HepG2 (cell line): Measurements from ENCODE around the gene PLET1. TPM values are rescaled to one million over a fixed set of nuclear protein-coding genes. Genes with fewer than 3 reads are reported as not detected.

Source experiments
- AHDC1 ChIP-seq: sonication (generic); formaldehyde crosslinking; IDR thresholded peaks from 2 replicates; pipeline ENCODE4 v1.5.1; 2020; ENCODE audit warnings: mild to moderate bottlenecking, missing genetic modification reagents, borderline replicate concordance
- ARHGAP35 ChIP-seq: sonication (generic); formaldehyde crosslinking; IDR thresholded peaks from 2 replicates; pipeline ENCODE4 v1.9.0; 2022; ENCODE audit warnings: mild to moderate bottlenecking, inconsistent platforms, moderate library complexity, missing genetic modification reagents, borderline replicate concordance
- ARNT2 ChIP-seq: sonication (generic); formaldehyde crosslinking; IDR thresholded peaks from 2 replicates; pipeline ENCODE4 v1.8.0; 2022; ENCODE audit warnings: mild to moderate bottlenecking, low read depth, missing genetic modification reagents, moderate library complexity
- BCL3 ChIP-seq: sonication (generic); formaldehyde crosslinking; IDR thresholded peaks from 2 replicates; pipeline ENCODE4 v1.5.1; 2020; ENCODE audit warnings: mild to moderate bottlenecking, missing genetic modification reagents, moderate library complexity
- HOXD1 ChIP-seq: sonication (generic); formaldehyde crosslinking; IDR thresholded peaks from 2 replicates; pipeline ENCODE4 v1.5.0; 2020; ENCODE audit warnings: missing genetic modification reagents
- KAT7 ChIP-seq: IDR thresholded peaks from 2 replicates; pipeline ENCODE4 v1.6.1; 2018; ENCODE audit warnings: borderline replicate concordance, missing compliant biosample characterization
- KLF12 ChIP-seq: sonication (generic); formaldehyde crosslinking; IDR thresholded peaks from 2 replicates; pipeline ENCODE4 v1.4.0; 2020; ENCODE audit warnings: missing genetic modification reagents, borderline replicate concordance
- MAFK ChIP-seq, 2 experiments: IDR thresholded peaks in 1 of 2; conservative IDR thresholded peaks in 1 of 2; 2 replicates each; pipeline ENCODE4 v1.6.1; 2011; ENCODE audit warnings: improper control_type of control experiment in 2 of 2, low read length in 2 of 2
- MTA1 ChIP-seq: sonication (generic); formaldehyde crosslinking; IDR thresholded peaks from 2 replicates; pipeline ENCODE4 v1.4.0; 2020; ENCODE audit warnings: missing genetic modification reagents, mild to moderate bottlenecking, borderline replicate concordance
- PAXIP1 ChIP-seq: sonication (generic); formaldehyde crosslinking; conservative IDR thresholded peaks from 2 replicates; pipeline ENCODE4 v1.4.0; 2020; ENCODE audit warnings: mild to moderate bottlenecking, missing genetic modification reagents, moderate library complexity
- RELA ChIP-seq: sonication (generic); formaldehyde crosslinking; IDR thresholded peaks from 2 replicates; pipeline ENCODE4 v1.4.0; 2020; ENCODE audit warnings: missing genetic modification reagents
- ZHX1 ChIP-seq: sonication (generic); formaldehyde crosslinking; IDR thresholded peaks from 2 replicates; pipeline ENCODE4 v1.8.1; 2022; ENCODE audit warnings: low read depth, mild to moderate bottlenecking, missing genetic modification reagents
- ZKSCAN1 ChIP-seq: fragments of 150-350 bp; IDR thresholded peaks from 2 replicates; pipeline ENCODE4 v1.6.1; 2014; ENCODE audit warnings: low read length
- ZNF598 ChIP-seq: sonication (generic); formaldehyde crosslinking; IDR thresholded peaks from 2 replicates; pipeline ENCODE4 v1.5.1; 2020; ENCODE audit warnings: mild to moderate bottlenecking, missing genetic modification reagents, borderline replicate concordance
- polyA plus RNA-seq, 8 experiments: library from polyadenylated mRNA; depleted of rRNA in 3 of 8; stranded (reverse) in 7 of 8; unstranded in 1 of 8; fragments of >200 nt; fragmentation: Illumina TruSeq in 4 of 8; extraction: Trizol in 4 of 8; gene quantifications; 2 replicates each; pipeline versions ENCODE4 v1.2.1 to v1.2.3, GENCODE V29; 2011 to 2016; ENCODE audit warnings: low read depth in 4 of 8, missing spikeins in 1 of 8, mixed read lengths in 1 of 8; ENCODE audit not compliant: insufficient read depth in 1 of 8
- total RNA-seq, 5 experiments: library from RNA; depleted of rRNA; stranded (reverse); fragments of >200 nt; fragmentation: Illumina TruSeq; extraction: Trizol; gene quantifications; 2 replicates each; pipeline ENCODE4 v1.2.3, GENCODE V29; 2016; ENCODE audit warnings: low read depth in 1 of 5

Gene PLET1
- total and polyA plus RNA-seq, 2 of the 13 experiments (the other 11 are each of a cell fraction or from before 2014, with no cell fraction given): not detected

GRCh38 chr11:112226062-112226830 lies 34.4 kb downstream of the PLET1 start, which contains the start of gene PTS (continued):
- TF ChIP-seq AHDC1: 0 out of 2 replicates have a peak, but pooled peaks have one; percentile 22
- peak; percentile 88; the same call in 1 of the 2 replicates for TF ChIP-seq ARHGAP35 (CRISPR knock-in tag)
- 0 out of 2 replicates have a peak, but pooled peaks have one; percentile 67 for TF ChIP-seq RELA (CRISPR knock-in tag)
- peak; percentile 45 for TF ChIP-seq PAXIP1 (CRISPR knock-in tag)
- no peak for TF ChIP-seq MAFK (conservative IDR thresholded peaks at IDR 0.05 in 1 of 2, IDR thresholded peaks at IDR 0.05 in 1 of 2; ENCODE audit: low read length in 2 of 2)
- no peak for TF ChIP-seq ZKSCAN1
- peak; percentile 78; the same call in 1 of the 2 replicates for TF ChIP-seq KLF12 (CRISPR knock-in tag)
- peak; percentile 76; the same call in 1 of the 2 replicates for TF ChIP-seq BCL3 (CRISPR knock-in tag)
- peak; percentile 38; the same call in 1 of the 2 replicates for TF ChIP-seq KAT7 (CRISPR knock-in tag)
- TF ChIP-seq MTA1 (CRISPR knock-in tag): no peak
- 0 out of 2 replicates have a peak, but pooled peaks have one; percentile 70 for TF ChIP-seq ARNT2 (CRISPR knock-in tag)
- TF ChIP-seq ZHX1: peak; percentile 1; the same call in 1 of the 2 replicates
- TF ChIP-seq ZNF598: no peak
- TF ChIP-seq HOXD1 (CRISPR knock-in tag): peak; percentile 71; the same call in 1 of the 2 replicates
